Esophagus (tissue), 2 donors: ENCODE measurements around the gene GOLGA6L22. TPM values are rescaled to one million over a fixed set of nuclear protein-coding genes. Genes with fewer than 3 reads are reported as not detected.
"Not testable (repeated sequence)": the region's sequence is repeated elsewhere in the genome, so short reads cannot be mapped to it uniquely, and the experiment has no call there.

Experiments
- H3K27ac ChIP-seq, 2 donors: one replicate each; pipeline ENCODE4 v1.5.1; 2013; ENCODE audit warnings: low read depth in 2 of 2, mild to moderate bottlenecking in 2 of 2, inconsistent platforms in 1 of 2, low read length in 1 of 2, moderate library complexity in 1 of 2
- H3K27me3 ChIP-seq, 2 donors: one replicate each; pipeline ENCODE4 v1.6.1; 2013; ENCODE audit warnings: low read length in 2 of 2, control low read depth in 1 of 2, mild to moderate bottlenecking in 1 of 2; ENCODE audit not compliant: insufficient read depth in 2 of 2, control insufficient read depth in 1 of 2
- H3K36me3 ChIP-seq, 2 donors: one replicate each; pipeline ENCODE4 v1.6.1; 2013; ENCODE audit warnings: low read length in 1 of 2; ENCODE audit not compliant: control insufficient read depth in 2 of 2, insufficient read depth in 2 of 2
- H3K4me1 ChIP-seq, 2 donors: one replicate each; pipeline ENCODE4 v1.6.1; 2013; ENCODE audit warnings: low read length in 1 of 2; ENCODE audit not compliant: control insufficient read depth in 2 of 2, insufficient read depth in 2 of 2
- H3K4me3 ChIP-seq, 2 donors: one replicate each; pipeline ENCODE4 v1.5.1; 2013; ENCODE audit warnings: low read length in 2 of 2, mild to moderate bottlenecking in 2 of 2, low read depth in 1 of 2, moderate library complexity in 1 of 2
- H3K9me3 ChIP-seq, 2 donors: one replicate each; pipeline ENCODE4 v1.6.1; 2013; ENCODE audit warnings: mild to moderate bottlenecking in 2 of 2, low read depth in 1 of 2, low read length in 1 of 2, moderate library complexity in 1 of 2; ENCODE audit not compliant: control insufficient read depth in 2 of 2, insufficient read depth in 1 of 2
- WGBS, 2 donors: extraction: QIAGEN DNeasy Blood & Tissue Kit; methylation state at CpG; one replicate each; pipeline ENCODE4 v1.1.7; 2013; 5-methylcytosine and 5-hydroxymethylcytosine counted together
- polyA plus RNA-seq, 2 donors: library from polyadenylated mRNA; stranded (reverse); fragments of 200-250 nt; gene quantifications; one replicate each; pipeline ENCODE4 v1.2.3, GENCODE V29; 2013
- donor health status: healthy with polysubstance abuse.
- donor health status: Bipolar disorder and iron deficiency.

The GOLGA6L22 gene
- polyA plus RNA-seq, 2 donors, result not detected

GRCh38 chr15:22498220-22498925, 39.7 kb downstream of the GOLGA6L22 start:
- not testable (repeated sequence) for H3K36me3 ChIP-seq, H3K27ac ChIP-seq, H3K4me3 ChIP-seq, H3K4me1 ChIP-seq, H3K27me3 ChIP-seq, H3K9me3 ChIP-seq
- no CpG with 5 or more reads among the region's 5 CpGs for WGBS, 2 donors

DNA sequence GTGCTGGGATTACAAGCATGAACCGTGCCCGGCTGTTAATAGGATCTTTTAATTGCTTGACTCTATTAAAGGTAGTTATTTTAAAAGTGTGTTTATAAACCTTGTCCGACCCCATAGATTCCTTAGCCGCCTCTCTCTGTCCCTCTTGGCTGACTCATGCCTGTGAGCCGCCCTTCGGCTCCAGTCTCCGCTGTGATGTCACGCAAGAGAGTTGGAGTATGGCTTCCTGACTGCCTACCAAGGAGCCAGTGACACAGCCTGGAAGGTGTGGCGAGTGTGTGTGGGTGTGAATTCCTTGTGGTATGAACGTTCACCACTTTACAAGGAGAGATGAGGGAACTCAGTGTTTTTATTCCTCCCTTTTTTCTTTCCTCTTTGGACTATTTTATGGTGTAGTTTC, 43.6 kb downstream of the GOLGA6L22 start:
- WGBS, 2 donors, result no CpG with 5 or more reads among the region's 10 CpGs
- H3K9me3 ChIP-seq, H3K27me3 ChIP-seq, H3K27ac ChIP-seq, H3K4me3 ChIP-seq, H3K4me1 ChIP-seq, H3K36me3 ChIP-seq: not testable (repeated sequence)

DNA sequence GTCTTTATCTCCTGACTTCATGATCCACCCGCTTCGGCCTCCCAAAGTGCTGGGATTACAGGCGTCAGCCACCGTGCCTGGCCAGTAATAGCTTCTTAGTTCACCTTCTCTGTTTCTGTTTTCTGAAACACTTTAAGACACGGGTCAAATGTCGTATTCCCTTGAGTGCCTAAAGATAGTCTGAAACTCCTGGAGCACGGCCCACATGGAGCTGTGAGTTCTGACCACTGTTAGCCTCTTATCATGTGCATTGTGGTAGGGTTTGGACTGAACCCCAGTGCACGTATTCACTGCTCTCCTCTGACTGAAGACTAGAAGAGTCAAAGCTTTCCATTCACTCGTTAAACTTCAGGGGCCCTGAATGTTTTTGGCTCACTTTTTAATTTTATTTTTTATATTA, 48.3 kb downstream of the GOLGA6L22 start:
- 85 to 87% methylated on average over 3 to 4 of the region's 9 CpGs for WGBS, 2 donors
- not testable (repeated sequence) for H3K9me3 ChIP-seq, H3K4me3 ChIP-seq, H3K4me1 ChIP-seq, H3K27me3 ChIP-seq, H3K36me3 ChIP-seq, H3K27ac ChIP-seq

DNA sequence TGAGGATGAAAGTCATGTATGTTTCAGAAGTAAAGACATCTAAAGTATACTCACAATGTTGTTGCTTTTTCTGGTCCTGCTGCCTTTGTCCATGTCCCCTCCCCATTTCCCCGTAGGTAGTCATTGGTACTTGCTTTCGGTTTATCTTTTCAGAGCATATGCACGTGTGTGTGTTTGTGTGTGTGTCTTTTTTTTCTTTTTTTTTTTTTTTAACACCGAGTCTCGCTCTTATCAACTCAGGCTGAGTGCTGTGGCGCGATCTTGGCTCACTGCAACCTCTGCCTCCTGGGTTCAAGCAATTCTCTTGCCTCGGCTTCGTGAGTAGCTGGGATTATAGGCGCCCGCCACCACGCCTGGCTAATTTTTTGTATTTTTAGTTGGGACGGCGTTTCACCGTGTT, 57.4 kb downstream of the GOLGA6L22 start:
- H3K36me3 ChIP-seq, H3K4me1 ChIP-seq, H3K9me3 ChIP-seq, H3K27me3 ChIP-seq, H3K4me3 ChIP-seq, H3K27ac ChIP-seq: not testable (repeated sequence)
- 69 to 100% methylated on average over 3 to 4 of the region's 15 CpGs for WGBS, 2 donors
